HEK293T (cell line): Measurements from ENCODE around the gene SELENOO.

Source experiments
- CTCF ChIA-PET: fragments of 350-600 bp; formaldehyde crosslinking; extraction: SDS; loops from one replicate; lab custom pipeline; 2021; ENCODE audit warnings: antibody characterized with exemption, inconsistent platforms; lab: Yijun Ruan, JAX
- POLR2A ChIA-PET: fragments of 350-600 bp; formaldehyde crosslinking; extraction: SDS; loops from one replicate; lab custom pipeline; 2020; ENCODE audit warnings: antibody characterized with exemption, inconsistent platforms; lab: Yijun Ruan, JAX
- DNase-seq: peaks from one replicate; pipeline ENCODE4 v3.0.0; 2012; ENCODE audit warnings: mixed read lengths; ENCODE audit errors: extremely low spot score
- ARNT ChIP-seq: fragments of 450-650 bp; IDR thresholded peaks from 2 replicates; pipeline ENCODE4 v1.6.1; 2017; ENCODE audit warnings: mild to moderate bottlenecking
- BHLHE40 ChIP-seq: fragments of 450-650 bp; IDR thresholded peaks from 2 replicates; pipeline ENCODE4 v1.6.1; 2016; ENCODE audit warnings: mild to moderate bottlenecking, moderate library complexity, borderline replicate concordance
- CTBP1 ChIP-seq: fragments of 450-650 bp; IDR thresholded peaks from 2 replicates; pipeline ENCODE4 v1.6.1; 2016; ENCODE audit warnings: borderline replicate concordance
- ELF4 ChIP-seq: fragments of 450-650 bp; IDR thresholded peaks from 2 replicates; pipeline ENCODE4 v1.6.1; 2017; ENCODE audit warnings: antibody characterized with exemption
- FOXA1 ChIP-seq: fragments of 450-650 bp; IDR thresholded peaks from 2 replicates; pipeline ENCODE4 v1.6.1; 2016; ENCODE audit warnings: mild to moderate bottlenecking
- FOXK2 ChIP-seq: fragments of 450-650 bp; IDR thresholded peaks from 2 replicates; pipeline ENCODE4 v1.6.1; 2016; ENCODE audit warnings: mild to moderate bottlenecking
- FOXM1 ChIP-seq: fragments of 450-650 bp; IDR thresholded peaks from 2 replicates; pipeline ENCODE4 v1.6.1; 2017; ENCODE audit warnings: mild to moderate bottlenecking, borderline replicate concordance
- HDGF ChIP-seq: fragments of 450-650 bp; IDR thresholded peaks from 2 replicates; pipeline ENCODE4 v1.6.1; 2017; ENCODE audit warnings: antibody characterized with exemption, borderline replicate concordance
- L3MBTL2 ChIP-seq: fragments of 450-650 bp; conservative IDR thresholded peaks from 2 replicates; pipeline ENCODE4 v1.6.1; 2016; ENCODE audit warnings: mild to moderate bottlenecking
- LEF1 ChIP-seq: fragments of 450-650 bp; IDR thresholded peaks from 2 replicates; pipeline ENCODE4 v1.6.1; 2017; ENCODE audit warnings: mild to moderate bottlenecking, borderline replicate concordance
- NFRKB ChIP-seq: fragments of 450-650 bp; IDR thresholded peaks from 2 replicates; pipeline ENCODE4 v1.6.1; 2016; ENCODE audit warnings: mild to moderate bottlenecking, moderate library complexity
- SP1 ChIP-seq: fragments of 450-650 bp; IDR thresholded peaks from 2 replicates; pipeline ENCODE4 v1.6.1; 2017
- SUZ12 ChIP-seq: fragments of 450-650 bp; IDR thresholded peaks from 2 replicates; pipeline ENCODE4 v1.6.1; 2016; ENCODE audit warnings: mild to moderate bottlenecking
- TARDBP ChIP-seq: fragments of 450-650 bp; IDR thresholded peaks from 2 replicates; pipeline ENCODE4 v1.6.1; 2016
- ZNF384 ChIP-seq: fragments of 450-650 bp; IDR thresholded peaks from 2 replicates; pipeline ENCODE4 v1.6.1; 2016
- TF ChIP-seq, protein P1 (sequence below): fragments of 450-650 bp; IDR thresholded peaks from 2 replicates; pipeline ENCODE4 v1.6.1; 2016

SELENOO gene

DNA sequence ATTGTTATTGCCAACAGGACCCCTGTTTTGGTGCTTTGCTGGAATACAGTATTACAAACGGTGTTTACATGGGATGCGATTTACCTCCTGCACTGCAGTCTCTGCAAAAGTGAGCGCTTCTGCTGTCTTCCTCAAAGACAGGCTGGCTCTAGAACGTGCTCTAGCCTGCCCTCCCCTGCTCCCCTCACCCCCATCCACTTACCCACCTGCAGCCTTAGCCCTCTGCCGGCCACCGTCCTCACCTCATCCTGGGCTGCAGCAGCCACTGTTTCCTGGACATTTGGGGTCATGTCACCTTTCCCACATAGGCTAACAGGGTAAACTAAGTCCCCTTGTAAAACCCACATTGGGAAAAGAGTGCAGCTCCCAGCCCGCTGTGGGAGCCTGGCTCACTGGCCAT lies 39.9 kb upstream of the SELENOO start:
- CTCF ChIA-PET: interaction anchor here (1.1 kb wide), 1 partner anchor 71 kb away, joined by 6 read pairs; no protein-coding TSS in a partner anchor
- TF ChIP-seq FOXA1 (no peak), FOXM1 (no peak), BHLHE40 (no peak), ARNT (no peak), SP1 (no peak), NFRKB (no peak), CTBP1 (no peak), SUZ12 (no peak), ZNF384 (no peak), HDGF (no peak), LEF1 (no peak), FOXK2 (no peak), ELF4 (no peak), TARDBP (no peak), L3MBTL2 (no peak)
- TF ChIP-seq, protein P1, sequence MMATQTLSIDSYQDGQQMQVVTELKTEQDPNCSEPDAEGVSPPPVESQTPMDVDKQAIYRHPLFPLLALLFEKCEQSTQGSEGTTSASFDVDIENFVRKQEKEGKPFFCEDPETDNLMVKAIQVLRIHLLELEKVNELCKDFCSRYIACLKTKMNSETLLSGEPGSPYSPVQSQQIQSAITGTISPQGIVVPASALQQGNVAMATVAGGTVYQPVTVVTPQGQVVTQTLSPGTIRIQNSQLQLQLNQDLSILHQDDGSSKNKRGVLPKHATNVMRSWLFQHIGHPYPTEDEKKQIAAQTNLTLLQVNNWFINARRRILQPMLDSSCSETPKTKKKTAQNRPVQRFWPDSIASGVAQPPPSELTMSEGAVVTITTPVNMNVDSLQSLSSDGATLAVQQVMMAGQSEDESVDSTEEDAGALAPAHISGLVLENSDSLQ: no peak
- POLR2A ChIA-PET: no interaction called here
- no peak for DNase-seq

DNA sequence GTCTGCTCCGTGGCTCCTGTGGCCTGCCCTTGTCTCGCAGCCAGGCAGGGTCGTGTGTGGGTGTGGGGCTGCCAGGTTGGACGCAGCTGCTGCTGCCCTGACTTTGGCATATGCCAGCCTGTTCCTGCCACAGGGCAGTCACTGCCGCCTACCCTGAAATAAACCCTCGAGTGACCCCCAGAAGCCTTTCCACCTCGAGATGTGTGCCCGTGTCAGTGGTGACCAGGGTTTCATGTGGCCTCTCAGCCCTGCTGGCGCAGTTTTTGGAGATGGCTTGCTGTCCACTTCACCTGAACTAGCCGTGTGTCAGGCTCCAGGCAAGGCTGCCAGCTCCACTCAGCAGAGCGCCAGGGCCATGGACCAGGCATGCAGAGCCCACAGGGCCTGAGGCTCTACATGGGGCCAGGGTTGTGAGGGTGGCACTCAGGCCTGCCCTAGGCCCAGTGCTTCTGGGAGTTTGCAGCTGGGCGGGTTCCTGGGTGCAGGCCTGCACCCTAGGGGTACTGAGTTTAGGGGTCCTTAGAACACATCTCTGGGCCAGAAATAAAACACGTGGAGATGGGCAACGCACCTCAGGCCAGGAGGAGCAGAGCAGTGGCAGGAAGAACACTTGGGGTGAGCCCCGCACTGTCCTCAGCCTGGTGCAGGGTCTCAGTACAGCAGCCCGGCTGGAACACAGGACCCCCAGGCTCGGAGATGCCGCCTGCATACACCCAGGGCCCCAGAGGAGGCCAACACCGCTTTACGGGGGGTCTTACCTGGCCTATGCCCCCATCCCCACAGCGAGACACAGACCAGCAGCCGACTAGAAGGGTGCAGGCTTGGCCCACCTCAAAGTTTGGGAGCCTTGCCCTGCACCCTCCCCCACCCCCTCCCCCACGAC lies 39.1 kb upstream of the SELENOO start:
- DNase-seq: no peak
- POLR2A ChIA-PET: no interaction called here
- TF ChIP-seq SUZ12: no peak
- TF ChIP-seq NFRKB: no peak
- no peak for TF ChIP-seq SP1
- TF ChIP-seq LEF1: no peak
- TF ChIP-seq FOXM1: no peak
- no peak for TF ChIP-seq FOXK2
- TF ChIP-seq CTBP1: no peak
- TF ChIP-seq L3MBTL2: no peak
- TF ChIP-seq, protein P1: no peak
- no peak for TF ChIP-seq ARNT
- no peak for TF ChIP-seq HDGF
- no peak for TF ChIP-seq FOXA1
- CTCF ChIA-PET: interaction anchor here (1.1 kb wide), 1 partner anchor 71 kb away, joined by 6 read pairs; no protein-coding TSS in a partner anchor

DNA sequence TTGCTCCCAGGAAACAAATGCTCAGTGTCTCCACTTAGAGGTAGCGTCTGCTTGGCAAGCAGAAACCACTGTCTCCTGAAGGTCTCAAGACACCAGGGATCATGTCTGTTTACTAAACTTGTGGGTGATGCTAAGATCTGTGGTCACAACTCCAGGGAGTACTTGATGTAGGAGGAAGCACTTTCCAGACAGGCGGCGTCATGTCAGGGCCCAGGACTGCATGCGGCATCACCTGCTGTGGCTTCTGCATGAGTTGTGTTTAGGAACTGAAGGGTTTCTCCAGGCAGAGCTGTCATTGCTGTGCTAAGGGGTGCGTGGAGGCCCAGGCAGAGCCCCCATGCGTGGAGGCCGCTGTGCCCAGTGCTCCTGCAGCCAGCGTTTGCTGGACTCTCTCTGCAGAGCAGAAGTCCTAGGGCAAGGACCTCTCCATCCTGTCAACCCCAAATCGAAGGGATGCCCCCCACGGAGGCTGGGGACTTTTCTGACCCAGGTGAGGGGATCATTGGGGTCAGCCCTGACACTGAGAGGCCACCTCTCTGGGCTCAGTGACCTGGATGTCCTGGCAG lies 38.3 kb upstream of the SELENOO start:
- TF ChIP-seq NFRKB: no peak
- TF ChIP-seq, protein P1: no peak
- TF ChIP-seq LEF1: no peak
- TF ChIP-seq HDGF: no peak
- TF ChIP-seq ELF4: no peak
- no peak for TF ChIP-seq FOXK2
- TF ChIP-seq L3MBTL2: no peak
- no peak for TF ChIP-seq FOXA1
- TF ChIP-seq ZNF384: no peak
- no peak for TF ChIP-seq SP1
- no peak for TF ChIP-seq CTBP1
- no peak for TF ChIP-seq BHLHE40
- TF ChIP-seq FOXM1: no peak
- TF ChIP-seq ARNT: no peak
- no peak for TF ChIP-seq SUZ12
- no peak for TF ChIP-seq TARDBP
- DNase-seq: no peak
- ChIA-PET POLR2A (no interaction called here), CTCF (no interaction called here)

DNA sequence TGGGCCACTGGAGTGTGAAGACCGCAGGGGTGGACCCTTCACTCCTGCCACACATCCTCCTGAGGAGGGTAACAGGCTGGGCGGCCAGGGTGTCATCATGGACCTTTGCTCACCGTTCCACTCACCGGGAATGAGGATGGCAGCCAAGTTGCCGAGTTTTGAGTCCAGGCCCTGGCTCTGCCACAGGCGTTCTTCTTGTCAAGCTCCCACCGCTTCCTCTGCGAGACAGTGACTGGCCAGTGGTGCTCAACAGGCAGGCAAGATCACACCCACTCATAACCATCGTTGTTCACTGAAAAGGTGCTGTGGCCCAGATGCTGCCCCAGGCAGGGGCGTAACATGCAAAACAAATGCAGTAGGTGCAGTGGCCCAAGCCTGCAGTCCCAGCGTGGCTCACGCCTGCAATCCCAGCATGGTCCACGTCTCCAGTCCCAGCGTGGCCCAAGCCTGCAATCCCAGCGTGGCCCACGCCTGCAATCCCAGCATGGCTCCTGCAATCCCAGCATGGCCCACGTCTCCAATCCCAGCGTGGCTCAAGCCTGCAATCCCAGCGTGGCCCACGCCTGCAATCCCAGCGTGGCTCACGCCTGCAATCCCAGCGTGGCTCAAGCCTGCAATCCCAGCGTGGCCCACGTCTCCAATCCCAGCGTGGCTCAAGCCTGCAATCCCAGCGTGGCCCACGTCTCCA lies 35.2 kb upstream of the SELENOO start:
- DNase-seq: no peak
- ChIA-PET POLR2A (no interaction called here), CTCF (no interaction called here)
- TF ChIP-seq CTBP1: no peak
- no peak for TF ChIP-seq SP1
- no peak for TF ChIP-seq ZNF384
- no peak for TF ChIP-seq NFRKB
- TF ChIP-seq, protein P1: no peak
- TF ChIP-seq L3MBTL2: no peak
- no peak for TF ChIP-seq HDGF
